Heart left ventricle (tissue), 16 donors: ENCODE measurements around the gene KIFBP. TPM values are rescaled to one million over a fixed set of nuclear protein-coding genes. Genes with fewer than 3 reads are reported as not detected.

Source experiments
- ATAC-seq, 4 donors: fragments of 200-7000 bp; cut with Tn5 transposase; one replicate each; pipeline ENCODE4 v1.9.1; 2020 to 2022; ENCODE audit warnings: moderate library complexity in 4 of 4, mild to moderate bottlenecking in 3 of 4, moderate number of reproducible peaks in 1 of 4
- DNase-seq, 5 donors: peaks; one replicate each; pipeline ENCODE4 v3.0.0-alpha.2; 2020
- H3K27ac ChIP-seq, 12 donors: fragments of 200-600 bp; sonication (generic) in 4 of 12; one replicate each; pipeline versions ENCODE4 v1.5.0 to v1.8.0; 2016 to 2022; ENCODE audit warnings: mild to moderate bottlenecking in 2 of 12
- H3K27me3 ChIP-seq, 9 donors: fragments of 200-600 bp; sonication (generic) in 2 of 9; one replicate each; pipeline versions ENCODE4 v1.5.1 to v1.8.0; 2016 to 2022; ENCODE audit warnings: mild to moderate bottlenecking in 3 of 9
- H3K36me3 ChIP-seq, 9 donors: fragments of 200-600 bp; sonication (generic) in 2 of 9; one replicate each; pipeline versions ENCODE4 v1.5.0 to v1.8.0; 2018 to 2022; ENCODE audit warnings: mild to moderate bottlenecking in 2 of 9
- H3K4me1 ChIP-seq, 12 donors: fragments of 200-600 bp; sonication (generic) in 4 of 12; one replicate each; pipeline versions ENCODE4 v1.5.0 to v1.8.0; 2016 to 2022; ENCODE audit warnings: mild to moderate bottlenecking in 3 of 12
- H3K4me3 ChIP-seq, 12 donors: fragments of 200-600 bp; sonication (generic) in 4 of 12; one replicate each; pipeline versions ENCODE4 v1.5.0 to v1.8.0; 2017 to 2022; ENCODE audit warnings: mild to moderate bottlenecking in 9 of 12, moderate library complexity in 4 of 12
- H3K9me3 ChIP-seq, 12 donors: fragments of 200-600 bp; sonication (generic) in 4 of 12; one replicate each; pipeline versions ENCODE4 v1.5.0 to v1.8.0; 2016 to 2022; ENCODE audit warnings: mild to moderate bottlenecking in 1 of 12
- CTCF ChIP-seq, 12 donors: fragments of 200-600 bp; sonication (generic) in 4 of 12; IDR thresholded peaks; one replicate each; pipeline versions ENCODE4 v1.5.0 to v1.8.0; 2018 to 2022; ENCODE audit warnings: antibody characterized with exemption in 12 of 12, mild to moderate bottlenecking in 5 of 12
- POLR2A ChIP-seq, 2 donors: fragments of 450-650 bp; IDR thresholded peaks; one replicate each; pipeline ENCODE4 v1.6.1; 2017; ENCODE audit warnings: antibody characterized with exemption in 2 of 2, mild to moderate bottlenecking in 2 of 2, moderate library complexity in 2 of 2
- WGBS, 4 donors: extraction: QIAGEN DNeasy Blood & Tissue Kit in 2 of 4; methylation state at CpG; one replicate each; pipeline versions ENCODE4 v1.1.5 to v1.1.7; 2013 to 2018; 5-methylcytosine and 5-hydroxymethylcytosine counted together
- intact Hi-C, 10 donors: fragments of 100-400 bp; cut with DNase I; formaldehyde crosslinking; loops; one replicate each; pipeline versions ENCODE4 v1.11.1 to v1.14.2; 2022
- polyA plus RNA-seq, 2 donors: library from polyadenylated mRNA; stranded (reverse); fragments of 200-250 nt; gene quantifications; one replicate each; pipeline ENCODE4 v1.2.3, GENCODE V29; 2013
- total RNA-seq, 9 donors: library from RNA; depleted of rRNA in 2 of 9; stranded (reverse); fragments of >200 nt in 2 of 9; fragmentation: NEBNext Ultra II Directional in 3 of 9; extraction: Animal tissue kit (Norgen Biotek cat#: 25700) in 3 of 9; gene quantifications; one replicate each; pipeline versions ENCODE4 v1.1.0 to v1.2.4, GENCODE V29; 2016 to 2023
- donor health status: ischemic (EF 13 %, LVEDD 7.1; RV severe dilation, severe dysfunction).
- donor health status: healthy with polysubstance abuse.
- donor health status: DM: no; HTN: yes; CAD: no.
- donor health status: DM: no; HTN: no; CAD: no.
- donor health status: ischemic (EF 25% LVEDD 6.9; RV normal size, moderate dysfunction).
- donor health status: ischemic (EF 25% LVEDD 5.7; RV mildly dilated, moderate dysfunction).
- donor health status: healthy.
- donor health status: DM: yes; HTN: yes; CAD: no.
- donor health status: ischemic (EF 35%, LVEDD 5.7; RV mildly dilated, moderate dysfunction).
- donor health status: nonischemic (EF 11% LVEDD 7.7; RV severe dilation, severe dysfunction).
- donor health status: DM: yes; HTN: yes; CAD: no.
- donor health status: PGD.
- donor health status: ischemic (EF 29% LVEDD 5.4; RV normal size, mild dysfunction).
- donor health status: nonischemic (EF 23%, LVEDD 6.1; RV moderate dilation, normal function).

The KIFBP gene
- total and polyA plus RNA-seq, 11 donors = 21.4 to 70.6 (median 56.4) TPM

GRCh38 chr10:68981074-68981473 is 7.5 kb upstream of the KIFBP start:
- Histone ChIP-seq H3K27me3 (no peaks in the 10 kb centered on the region), H3K36me3 (peaks cover 0 to 99% (median 75%) of the 10 kb centered on the region in 9 donors), H3K4me1 (no peaks in the 10 kb centered on the region), H3K27ac (no peak overlapping the region), H3K4me3 (no peak overlapping the region), H3K9me3 (no peaks in the 10 kb centered on the region)
- ATAC-seq (no peak), DNase-seq (no peak)
- TF ChIP-seq POLR2A (IDR thresholded peaks at IDR 0.05) (no peak), CTCF (IDR thresholded peaks at IDR 0.05) (no peak)
- intact Hi-C loops = no loop called here
- WGBS, 4 donors = 91 to 98% (median 98%) methylated on average over 1 of the region's 1 CpG

GRCh38 chr10:68982389-68982788 is 6.2 kb upstream of the KIFBP start:
- 90 to 94% (median 93%) methylated on average over 11 of the region's 11 CpGs for WGBS, 4 donors
- intact Hi-C loops = no loop called here
- no peak for DNase-seq
- Histone ChIP-seq H3K4me3 (no peak overlapping the region), H3K27ac (no peak overlapping the region), H3K36me3 (peaks cover 0 to 86% (median 62%) of the 10 kb centered on the region in 9 donors), H3K27me3 (no peaks in the 10 kb centered on the region), H3K4me1 (no peaks in the 10 kb centered on the region), H3K9me3 (no peaks in the 10 kb centered on the region)
- ATAC-seq = no peak
- no peak for TF ChIP-seq CTCF (IDR thresholded peaks at IDR 0.05)
- no peak for TF ChIP-seq POLR2A (IDR thresholded peaks at IDR 0.05)

DNA sequence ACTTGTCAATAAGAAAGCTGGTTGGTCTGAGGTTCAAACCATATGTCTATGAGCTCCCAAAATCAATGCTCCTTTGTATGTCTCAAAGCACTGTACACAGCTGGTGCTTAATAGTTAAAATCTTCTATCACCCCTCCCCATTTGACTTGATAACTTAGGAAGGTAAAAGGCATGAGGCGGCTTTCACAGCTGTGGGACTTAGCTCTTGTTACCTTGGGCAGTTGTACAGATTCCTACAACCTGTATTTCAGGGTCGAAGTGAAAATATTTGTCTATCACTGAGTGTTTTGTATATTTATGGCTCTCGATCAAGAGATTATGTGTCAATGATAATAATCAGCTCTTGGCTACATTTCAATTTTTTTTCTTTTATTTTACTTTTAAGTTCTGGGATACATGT is 992 bp upstream of the KIFBP start:
- WGBS, 4 donors = 84 to 89% (median 86%) methylated on average over 3 of the region's 3 CpGs
- Histone ChIP-seq H3K9me3 (no peaks in the 10 kb centered on the region), H3K27me3 (no peaks in the 10 kb centered on the region), H3K4me1 (peaks cover 4 to 40% (median 34%) of the 10 kb centered on the region in 12 donors), H3K4me3 (peak overlapping the region in 4 of 12 donors; percentile 80 to 96 (median 88)), H3K27ac (no peak overlapping the region), H3K36me3 (peaks cover 0 to 37% (median 19%) of the 10 kb centered on the region in 9 donors)
- no peak for ATAC-seq
- no peak for DNase-seq
- intact Hi-C loops = no loop called here
- no peak for TF ChIP-seq CTCF (IDR thresholded peaks at IDR 0.05)
- TF ChIP-seq POLR2A (IDR thresholded peaks at IDR 0.05) = no peak

GRCh38 chr10:68989317-68989990 is 851 bp downstream of the KIFBP start:
- no peak for TF ChIP-seq CTCF (IDR thresholded peaks at IDR 0.05)
- no peak for TF ChIP-seq POLR2A (IDR thresholded peaks at IDR 0.05)
- DNase-seq (no peak), ATAC-seq (peak in 1 of 4 donors; percentile 6)
- Histone ChIP-seq H3K9me3 (no peaks in the 10 kb centered on the region), H3K27me3 (no peaks in the 10 kb centered on the region), H3K4me1 (peaks cover 4 to 57% (median 47%) of the 10 kb centered on the region in 12 donors), H3K36me3 (peaks cover 0 to 18% (median 6%) of the 10 kb centered on the region in 9 donors), H3K4me3 (peak overlapping the region; percentile 54 to 96 (median 86)), H3K27ac (peak overlapping the region in 11 of 12 donors; percentile 79 to 94 (median 86))
- intact Hi-C loops = no loop called here
- WGBS, 4 donors = 15 to 19% (median 18%) methylated on average over 20 to 22 of the region's 22 CpGs
